Stimulated activated CD8-positive, alpha-beta memory T cell treated with anti-CD3 and anti-CD28 coated beads, Interleukin-15, amount 100 ng/mL, for 48 hours (primary cell): ENCODE measurements around the gene MYO10.
A peak's percentile ranks its signal among the peaks of the same experiment; 100 is the strongest.

Source experiments
- DNase-seq, 2 donors: peaks; one replicate each; pipeline ENCODE4 v3.0.0-alpha.2; 2020; ENCODE audit warnings: low read depth in 2 of 2

MYO10 gene

GRCh38 chr5:16617274-16617968, 318.7 kb downstream of the MYO10 start:
- peak in 1 of 2 donors; percentile 21 for DNase-seq

DNA sequence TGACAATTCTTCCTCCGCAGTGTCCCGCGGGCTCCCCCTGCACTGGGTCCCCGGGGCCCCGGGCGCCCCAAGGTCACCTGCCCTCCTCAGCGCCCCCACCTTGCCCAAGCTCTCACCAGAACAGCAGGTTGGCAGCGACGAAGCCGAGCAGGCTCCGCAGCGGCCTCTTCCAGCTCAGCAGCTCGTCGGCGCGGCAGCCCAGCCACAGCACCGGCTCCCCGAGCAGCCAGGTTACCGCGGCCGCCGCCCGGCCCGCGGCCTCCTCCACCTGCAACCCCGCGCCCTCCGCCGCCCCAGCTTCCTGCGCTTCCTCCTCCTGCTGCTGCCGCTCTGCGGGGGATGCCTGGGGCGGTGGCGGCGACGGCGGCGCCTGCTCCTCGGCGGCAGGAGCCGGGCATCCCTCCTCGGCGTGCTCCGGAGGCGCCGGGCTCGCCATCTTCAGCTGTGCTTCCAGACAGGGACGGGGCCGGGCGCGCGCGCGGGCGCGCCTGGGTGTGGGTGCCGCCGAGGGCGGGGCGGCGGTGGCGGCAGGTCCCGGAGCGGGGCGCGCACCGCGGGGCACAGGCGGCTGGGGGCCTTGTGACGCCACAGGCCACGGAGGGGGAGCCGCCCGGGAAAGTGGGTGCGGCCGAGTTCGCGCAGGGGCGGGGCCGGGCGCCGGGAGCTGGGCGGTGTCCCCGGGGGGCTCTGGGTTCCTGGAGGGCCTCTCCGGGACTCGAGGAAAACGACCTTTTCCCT, 319.4 kb downstream of the MYO10 start, which contains the start of gene RETREG1:
TSS of gene RETREG1 (minus strand) at position 462 of the 738 bp plus-strand sequence. CDS start at position 436, 26 bp downstream.
- DNase-seq: peak; percentile 73 to 76

GRCh38 chr5:16615741-16616535, 320.1 kb downstream of the MYO10 start:
- DNase-seq: no peak

DNA sequence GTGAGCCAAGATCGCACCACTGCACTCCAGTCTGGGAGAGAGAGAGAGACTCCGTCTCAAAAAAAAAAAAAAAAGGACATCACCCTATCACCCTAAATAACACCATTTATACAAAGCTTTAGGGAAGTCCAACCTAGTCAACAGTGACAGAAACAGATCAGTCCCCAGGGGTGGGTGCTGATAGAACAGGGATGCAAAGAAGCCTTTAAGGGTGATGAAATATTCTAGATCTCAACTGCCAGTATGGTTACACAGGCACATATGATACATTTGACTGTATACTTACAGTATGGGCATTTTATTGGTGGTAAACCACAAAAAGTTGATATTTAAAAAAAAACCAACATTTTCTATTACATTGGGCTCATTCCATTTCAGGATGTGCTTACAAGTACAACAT, 324.1 kb downstream of the MYO10 start:
- no peak for DNase-seq
